DMS 273 treated with DMSO at 0.1 percent for 48 hours (cell line): ENCODE results near the gene ABCF3.
A peak's percentile ranks its signal among the peaks of the same experiment; 100 is the strongest.
"Not testable (repeated sequence)": the region's sequence is repeated elsewhere in the genome, so short reads cannot be mapped to it uniquely, and the experiment has no call there.

Experiments used
- DNase-seq: peaks from one replicate; lab custom pipeline; 2025; lab: John Stamatoyannopoulos, UW

ABCF3 gene

GRCh38 chr3:184186184-184186901, at the start of gene ABCF3:
Gene ABCF3, plus strand, starts transcription at chr3:184186199. Its CDS starts 9 bp downstream, at chr3:184186208.
- no peak for DNase-seq

GRCh38 chr3:184140436-184140835, 45.6 kb upstream of the ABCF3 start:
- DNase-seq: no peak

GRCh38 chr3:184142199-184142598, 43.8 kb upstream of the ABCF3 start:
- no peak for DNase-seq

GRCh38 chr3:184143327-184143726, 42.7 kb upstream of the ABCF3 start:
- no peak for DNase-seq

GRCh38 chr3:184144505-184144904, 41.5 kb upstream of the ABCF3 start:
- DNase-seq: no peak

- DNase-seq: peak; percentile 74
Observed at GRCh38 chr3:184145111-184145524, 40.9 kb upstream of the ABCF3 start.

- no peak for DNase-seq
Observed at GRCh38 chr3:184145751-184146270, 40.2 kb upstream of the ABCF3 start.

- no peak for DNase-seq
Observed at GRCh38 chr3:184148076-184148475, 37.9 kb upstream of the ABCF3 start.

- no peak for DNase-seq
Observed at GRCh38 chr3:184149123-184149522, 36.9 kb upstream of the ABCF3 start.

GRCh38 chr3:184149770-184150169, 36.2 kb upstream of the ABCF3 start:
- DNase-seq: peak; percentile 35

GRCh38 chr3:184154885-184155643, 30.9 kb upstream of the ABCF3 start, which contains the start of gene DVL3:
Gene DVL3, plus strand, starts transcription at chr3:184155377. Its CDS starts 259 bp downstream, at chr3:184155636.
- DNase-seq: peak; percentile 68

- no peak for DNase-seq
Observed at GRCh38 chr3:184155644-184156521, 30.1 kb upstream of the ABCF3 start.

GRCh38 chr3:184156522-184156955, 29.5 kb upstream of the ABCF3 start:
- peak; percentile 34 for DNase-seq

- no peak for DNase-seq
Observed at GRCh38 chr3:184157206-184157605, 28.8 kb upstream of the ABCF3 start.

- no peak for DNase-seq
Observed at GRCh38 chr3:184158404-184158803, 27.6 kb upstream of the ABCF3 start.

- DNase-seq: no peak
Observed at GRCh38 chr3:184160456-184160855, 25.5 kb upstream of the ABCF3 start.

- not testable (repeated sequence) for DNase-seq
Observed at GRCh38 chr3:184162571-184163070, 23.4 kb upstream of the ABCF3 start.

- DNase-seq: no peak
Observed at GRCh38 chr3:184164648-184165330, 21.2 kb upstream of the ABCF3 start.

- no peak for DNase-seq
Observed at GRCh38 chr3:184165543-184165942, 20.5 kb upstream of the ABCF3 start.

- no peak for DNase-seq
Observed at GRCh38 chr3:184166671-184167070, 19.3 kb upstream of the ABCF3 start.

- DNase-seq: no peak
Observed at GRCh38 chr3:184167786-184168185, 18.2 kb upstream of the ABCF3 start.
